Activated naive CD4-positive, alpha-beta T cell treated with anti-CD3 and anti-CD28 coated beads for 36 hours (primary cell): Measurements from ENCODE around the gene ITIH4. TPM values are rescaled to one million over a fixed set of nuclear protein-coding genes. Genes with fewer than 3 reads are reported as not detected.
A peak's percentile ranks its signal among the peaks of the same experiment; 100 is the strongest.
"Not testable (repeated sequence)": the region's sequence is repeated elsewhere in the genome, so short reads cannot be mapped to it uniquely, and the experiment has no call there.

Experiments
- CTCF ChIA-PET: fragments of 350-600 bp; sonication (Branson Sonifier 250); formaldehyde crosslinking; loops from one replicate; lab custom pipeline; 2021; ENCODE audit warnings: antibody characterized with exemption; lab: Charles Lee
- DNase-seq: peaks from one replicate; pipeline ENCODE4 v3.0.0-alpha.2; 2020
- H3K27ac Mint-ChIP-seq: one replicate; pipeline ENCODE4 v1.8.0; 2021; ENCODE audit warnings: mild to moderate bottlenecking, mixed read lengths
- H3K27me3 Mint-ChIP-seq: one replicate; pipeline ENCODE4 v1.8.0; 2021; ENCODE audit warnings: low read depth, mixed read lengths
- H3K36me3 Mint-ChIP-seq: one replicate; pipeline ENCODE4 v1.8.0; 2021; ENCODE audit warnings: low read depth, mixed read lengths
- H3K4me1 Mint-ChIP-seq: one replicate; pipeline ENCODE4 v1.8.0; 2021; ENCODE audit warnings: low read depth, mixed read lengths
- H3K4me3 Mint-ChIP-seq: one replicate; pipeline ENCODE4 v1.8.0; 2021; ENCODE audit warnings: mild to moderate bottlenecking, moderate library complexity, mixed read lengths
- H3K9me3 Mint-ChIP-seq: one replicate; pipeline ENCODE4 v1.8.0; 2021; ENCODE audit warnings: mixed read lengths
- intact Hi-C: fragments of 100-400 bp; cut with micrococcal nuclease; formaldehyde crosslinking; loops from one replicate; pipeline ENCODE4 v1.15.1; 2023
- total RNA-seq, 2 experiments: library from RNA; stranded (reverse); gene quantifications; one replicate each; pipeline ENCODE4 v1.2.3, GENCODE V29; 2021

Gene ITIH4
- total RNA-seq, 2 experiments from 2014 or later, result 1.6 to 2.2 TPM

DNA sequence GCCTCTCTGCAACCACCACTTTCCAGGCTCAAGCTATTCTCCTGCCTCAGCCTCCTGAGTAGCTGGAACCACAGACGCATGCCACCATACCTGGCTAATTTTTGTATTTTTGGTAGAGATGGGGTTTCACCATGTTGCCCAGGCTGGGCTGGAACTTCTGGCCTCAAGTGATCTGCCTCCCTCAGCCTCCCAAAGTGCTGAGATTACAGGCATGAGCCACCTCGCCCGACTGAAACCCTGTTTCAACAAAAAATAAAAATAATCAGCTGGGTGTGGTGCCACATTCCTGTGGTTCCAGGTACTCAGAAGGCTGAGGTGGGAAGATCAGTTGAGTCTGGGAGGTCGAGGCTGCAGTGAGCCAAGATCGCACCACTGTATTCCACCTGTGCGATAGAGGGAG is 54.0 kb downstream of the ITIH4 start:
- DNase-seq, H3K4me1 Mint-ChIP-seq, H3K36me3 Mint-ChIP-seq, H3K27me3 Mint-ChIP-seq, H3K4me3 Mint-ChIP-seq, intact Hi-C loops, H3K9me3 Mint-ChIP-seq, H3K27ac Mint-ChIP-seq: not testable (repeated sequence)
- CTCF ChIA-PET, result interaction anchor here (0.6 kb wide), 1 partner anchor 802 kb away, joined by 3 read pairs; no protein-coding TSS in a partner anchor

GRCh38 chr3:52775877-52776276 is 54.6 kb downstream of the ITIH4 start:
- DNase-seq, result no peak

DNA sequence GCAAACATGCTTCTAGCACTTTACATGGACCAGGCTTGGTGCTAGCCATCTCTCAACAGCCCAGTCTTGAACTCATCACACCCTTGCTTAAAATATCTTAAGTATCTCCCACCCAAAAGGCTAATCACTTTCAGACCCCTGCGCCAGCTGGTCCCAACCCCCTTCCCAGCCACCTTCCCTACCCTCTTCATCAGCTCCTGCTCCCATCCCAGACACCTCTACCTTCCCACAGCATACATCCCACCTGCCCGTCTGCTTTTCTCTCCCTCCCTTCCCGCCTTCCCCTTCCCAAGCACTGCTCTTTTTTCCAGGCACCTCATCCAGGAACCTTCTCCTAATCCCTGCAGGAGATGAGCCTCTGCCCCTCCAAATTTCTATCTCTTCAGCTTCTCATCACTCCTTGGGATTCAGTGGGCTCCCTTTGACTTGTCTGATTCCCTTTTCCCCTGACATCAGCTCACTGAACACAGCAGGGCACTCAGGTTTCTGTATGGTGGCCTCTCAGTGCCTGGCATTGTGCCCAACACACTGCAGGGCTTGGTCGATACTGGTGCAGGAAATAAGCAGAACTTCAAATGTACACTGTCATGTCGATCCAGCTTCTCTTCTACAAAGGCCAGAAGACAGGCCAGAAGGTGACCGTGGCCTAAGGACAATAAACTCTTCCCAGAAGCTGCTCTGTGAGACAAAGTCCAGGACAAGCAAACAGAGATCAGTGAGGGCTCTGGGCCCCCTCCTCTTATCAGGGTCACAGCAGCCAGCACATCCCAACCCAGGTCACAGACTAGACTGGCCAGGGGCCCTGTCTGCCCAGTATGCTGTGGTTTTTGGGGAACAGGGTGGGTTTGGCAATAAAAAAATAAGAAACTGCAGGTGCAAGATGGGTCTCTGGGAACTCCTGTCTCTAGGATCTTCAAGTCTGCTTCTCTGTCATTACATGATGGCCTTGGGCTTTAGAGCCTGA is 55.3 kb downstream of the ITIH4 start:
- intact Hi-C loops, result loop anchor here (5.0 kb wide), 2 partner anchors 318 to 482 kb away; partner anchors contain the start of genes NISCH and TKT

More at GRCh38 chr3:52775877-52776276, 54.6 kb downstream of the ITIH4 start:
- CTCF ChIA-PET, result no interaction called here
- Mint-ChIP-seq H3K9me3 (no peaks in the 10 kb centered on the region), H3K36me3 (no peaks in the 10 kb centered on the region), H3K27ac (no peak overlapping the region), H3K27me3 (no peaks in the 10 kb centered on the region), H3K4me3 (no peak overlapping the region), H3K4me1 (peaks cover 10% of the 10 kb centered on the region)
- intact Hi-C loops, result no loop called here

DNA sequence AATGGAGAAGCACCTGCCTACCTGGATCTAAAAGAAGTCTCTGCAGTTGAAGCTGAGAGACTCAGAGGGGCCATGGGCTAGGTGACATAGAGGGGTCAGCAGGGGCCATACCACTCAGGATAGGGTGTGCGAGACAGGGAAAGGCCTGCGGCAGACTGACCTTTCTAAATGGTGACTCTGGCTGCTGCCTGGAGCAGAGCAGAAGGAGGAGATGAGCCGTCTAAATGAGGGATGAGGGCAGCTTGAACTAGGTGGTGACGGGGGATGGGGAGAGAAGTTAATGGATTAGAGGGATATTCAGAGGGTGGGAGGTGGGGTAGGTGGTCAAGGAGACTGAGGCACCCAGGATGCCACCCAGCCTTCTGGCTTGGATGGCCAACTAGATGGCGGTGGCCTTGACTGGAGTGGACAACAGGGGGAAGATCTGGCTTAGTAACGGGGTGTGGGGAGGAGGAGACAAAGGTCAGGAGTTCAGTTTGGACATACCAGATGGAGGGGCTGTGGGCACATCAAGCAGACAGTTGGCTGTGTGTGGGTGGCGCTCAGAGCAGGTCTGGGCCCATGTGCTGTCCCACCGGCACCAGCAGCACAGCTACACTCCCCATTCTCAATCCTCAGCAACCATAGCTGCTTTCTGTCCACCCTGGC is 56.3 kb downstream of the ITIH4 start:
- no peaks in the 10 kb centered on the region for H3K36me3 Mint-ChIP-seq
- H3K27ac Mint-ChIP-seq, result no peak overlapping the region
- CTCF ChIA-PET, result no interaction called here
- no peaks in the 10 kb centered on the region for H3K27me3 Mint-ChIP-seq
- intact Hi-C loops, result loop anchor here (5.0 kb wide), 2 partner anchors 317 to 483 kb away; partner anchors contain the start of genes NISCH and TKT
- H3K4me3 Mint-ChIP-seq, result no peak overlapping the region
- H3K9me3 Mint-ChIP-seq, result no peaks in the 10 kb centered on the region
- H3K4me1 Mint-ChIP-seq, result peaks cover 19% of the 10 kb centered on the region
- no peak for DNase-seq

More for the DNA sequence above, 55.3 kb downstream of the ITIH4 start:
- Mint-ChIP-seq H3K27me3 (no peaks in the 10 kb centered on the region), H3K36me3 (no peaks in the 10 kb centered on the region), H3K9me3 (no peaks in the 10 kb centered on the region), H3K27ac (no peak overlapping the region), H3K4me3 (no peak overlapping the region), H3K4me1 (peaks cover 10% of the 10 kb centered on the region)
- DNase-seq, result no peak
- CTCF ChIA-PET, result no interaction called here

DNA sequence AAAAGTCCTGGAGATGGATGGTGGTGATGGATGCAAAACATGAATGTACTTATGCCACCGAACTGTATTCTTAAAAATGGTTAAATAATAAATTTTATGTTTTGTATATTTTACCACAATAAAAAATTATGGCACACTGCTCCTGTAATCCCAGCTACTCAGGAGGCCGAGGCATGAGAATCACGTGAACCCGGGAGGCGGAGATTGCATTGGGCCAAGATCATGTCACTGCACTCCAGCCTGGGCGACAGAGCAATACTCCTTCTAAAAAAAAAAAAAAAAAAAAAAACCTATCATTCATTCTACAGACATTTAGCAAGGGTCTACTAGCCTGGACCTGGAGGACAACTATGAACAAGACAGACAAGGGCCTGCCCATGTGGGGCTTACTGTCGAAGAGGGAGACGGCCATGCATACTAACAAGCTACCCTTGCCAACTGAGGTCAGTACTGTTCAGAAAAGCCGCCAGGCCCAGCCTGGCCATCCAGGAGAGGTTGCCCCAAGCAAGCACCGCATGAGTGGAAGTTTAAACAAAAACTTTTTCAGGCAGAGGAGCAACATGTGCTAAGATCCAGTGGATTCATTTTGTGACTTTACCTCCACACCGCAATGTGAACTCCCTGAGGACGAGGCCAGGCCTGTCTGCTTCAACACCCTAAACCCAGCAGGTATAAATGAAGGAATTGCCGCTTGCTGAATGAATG is 57.0 kb downstream of the ITIH4 start:
- H3K27ac Mint-ChIP-seq, result no peak overlapping the region
- CTCF ChIA-PET, result interaction anchor here (0.7 kb wide), 1 partner anchor 158 kb away, joined by 4 read pairs; no protein-coding TSS in a partner anchor
- intact Hi-C loops, result loop anchor here (5.0 kb wide), 2 partner anchors 316 to 484 kb away; partner anchors contain the start of genes NISCH and TKT
- H3K36me3 Mint-ChIP-seq, result no peaks in the 10 kb centered on the region
- H3K9me3 Mint-ChIP-seq, result no peaks in the 10 kb centered on the region
- no peak overlapping the region for H3K4me3 Mint-ChIP-seq
- peaks cover 20% of the 10 kb centered on the region for H3K4me1 Mint-ChIP-seq
- DNase-seq, result no peak
- H3K27me3 Mint-ChIP-seq, result no peaks in the 10 kb centered on the region

DNA sequence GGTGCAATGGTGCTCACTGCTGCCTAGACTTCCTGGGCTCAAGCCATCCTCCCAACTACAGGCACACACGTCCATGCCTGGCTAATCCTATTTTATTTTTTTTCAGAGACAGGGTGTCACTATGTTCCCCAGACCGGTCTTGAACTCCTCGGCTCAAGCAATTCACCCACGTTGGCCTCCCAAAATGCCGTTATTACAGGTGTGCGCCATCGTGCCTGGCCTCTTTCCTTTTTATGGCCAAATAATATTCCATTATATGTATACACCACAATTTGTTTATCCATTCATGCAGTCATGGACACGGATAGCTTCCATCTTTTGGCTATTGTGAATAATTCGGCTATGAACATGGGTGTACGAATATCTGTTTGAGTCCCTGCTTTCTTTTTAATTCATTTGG is 58.8 kb downstream of the ITIH4 start:
- H3K36me3 Mint-ChIP-seq, result peaks cover 2% of the 10 kb centered on the region
- DNase-seq, result no peak
- peaks cover 20% of the 10 kb centered on the region for H3K4me1 Mint-ChIP-seq
- intact Hi-C loops, result loop anchor here (1.0 to 5.0 kb wide), 6 partner anchors 65 to 486 kb away; partner anchors contain the start of genes NISCH, PBRM1, SFMBT1 and SPCS1
- H3K27ac Mint-ChIP-seq, result no peak overlapping the region
- H3K9me3 Mint-ChIP-seq, result no peaks in the 10 kb centered on the region
- CTCF ChIA-PET, result interaction anchor here (1.2 kb wide), 1 partner anchor 49 kb away, joined by 3 read pairs; no protein-coding TSS in a partner anchor
- peak overlapping the region; percentile 96 for H3K4me3 Mint-ChIP-seq
- H3K27me3 Mint-ChIP-seq, result no peaks in the 10 kb centered on the region

GRCh38 chr3:52771334-52771681 is 59.2 kb downstream of the ITIH4 start:
- CTCF ChIA-PET, result interaction anchor here (0.7 to 1.2 kb wide), 2 partner anchors 50 to 352 kb away, joined by 3 read pairs; no protein-coding TSS in a partner anchor
- H3K36me3 Mint-ChIP-seq, result peaks cover 2% of the 10 kb centered on the region
- peak overlapping the region; percentile 96 for H3K4me3 Mint-ChIP-seq
- H3K4me1 Mint-ChIP-seq, result peaks cover 20% of the 10 kb centered on the region
- intact Hi-C loops, result loop anchor here (1.0 to 5.0 kb wide), 6 partner anchors 65 to 486 kb away; partner anchors contain the start of genes NISCH, PBRM1, SFMBT1 and SPCS1
- DNase-seq, result no peak
- H3K27ac Mint-ChIP-seq, result peak overlapping the region; percentile 93
- H3K9me3 Mint-ChIP-seq, result no peaks in the 10 kb centered on the region
- H3K27me3 Mint-ChIP-seq, result no peaks in the 10 kb centered on the region

DNA sequence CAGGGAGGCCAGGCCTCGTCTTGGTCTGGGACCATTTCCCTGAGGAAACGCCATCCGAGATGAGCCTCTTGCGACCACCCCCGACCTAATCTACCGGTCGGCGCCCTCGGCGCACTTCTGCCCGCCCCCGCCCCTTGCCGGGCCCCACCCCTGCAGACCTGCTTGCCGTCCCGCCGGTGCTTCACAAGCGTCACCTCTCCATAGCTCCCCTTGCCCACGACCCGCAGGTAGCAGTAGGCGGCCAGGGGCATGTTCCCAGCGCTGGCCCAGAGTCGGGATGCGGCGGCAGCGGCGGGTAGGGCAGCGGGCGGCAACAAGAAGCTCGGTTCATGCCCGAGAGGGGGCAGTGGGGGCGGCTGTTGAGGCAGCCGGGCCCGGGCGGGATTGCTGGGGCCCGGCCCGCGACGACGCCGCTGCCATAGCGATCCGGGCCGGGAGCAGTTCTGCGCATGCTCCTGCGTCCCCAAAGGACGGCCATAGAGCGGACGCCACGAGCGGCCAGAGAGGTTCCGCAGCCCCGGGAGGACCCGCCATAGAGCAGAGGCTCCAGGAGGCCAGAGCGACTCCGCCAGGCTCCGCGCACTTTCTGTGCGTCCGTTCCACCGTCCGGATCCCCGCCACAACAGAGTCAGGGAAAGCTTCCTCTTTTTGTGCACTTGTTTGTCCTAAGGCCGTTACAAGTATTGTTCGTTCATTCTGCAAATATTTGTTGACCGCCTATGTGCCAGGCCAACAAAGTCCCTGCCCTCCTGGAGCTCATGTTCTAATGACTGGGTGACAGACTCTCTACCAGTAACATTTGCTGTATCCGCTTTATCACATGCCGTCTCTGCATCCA is 59.8 kb downstream of the ITIH4 start, which contains the start of gene NEK4:
TSS of gene NEK4 (minus strand) at position 445 of the 838 bp plus-strand sequence. CDS start at position 251, 194 bp downstream.
- Mint-ChIP-seq H3K27ac (peak within 1 kb of the TSS; percentile 93), H3K36me3 (peaks cover 4% of the 10 kb centered on the region), H3K4me1 (peaks cover 20% of the 10 kb centered on the region), H3K9me3 (no peaks in the 10 kb centered on the region), H3K4me3 (peak within 1 kb of the TSS; percentile 96), H3K27me3 (no peaks in the 10 kb centered on the region)
- CTCF ChIA-PET, result interaction anchor here (0.7 kb wide), 1 partner anchor 352 kb away, joined by 3 read pairs; no protein-coding TSS in a partner anchor
- DNase-seq, result peak; percentile 91
- intact Hi-C loops, result loop anchor here (1.0 to 5.0 kb wide), 7 partner anchors 64 to 487 kb away; partner anchors contain the start of genes NISCH, PBRM1, SFMBT1 and SPCS1

DNA sequence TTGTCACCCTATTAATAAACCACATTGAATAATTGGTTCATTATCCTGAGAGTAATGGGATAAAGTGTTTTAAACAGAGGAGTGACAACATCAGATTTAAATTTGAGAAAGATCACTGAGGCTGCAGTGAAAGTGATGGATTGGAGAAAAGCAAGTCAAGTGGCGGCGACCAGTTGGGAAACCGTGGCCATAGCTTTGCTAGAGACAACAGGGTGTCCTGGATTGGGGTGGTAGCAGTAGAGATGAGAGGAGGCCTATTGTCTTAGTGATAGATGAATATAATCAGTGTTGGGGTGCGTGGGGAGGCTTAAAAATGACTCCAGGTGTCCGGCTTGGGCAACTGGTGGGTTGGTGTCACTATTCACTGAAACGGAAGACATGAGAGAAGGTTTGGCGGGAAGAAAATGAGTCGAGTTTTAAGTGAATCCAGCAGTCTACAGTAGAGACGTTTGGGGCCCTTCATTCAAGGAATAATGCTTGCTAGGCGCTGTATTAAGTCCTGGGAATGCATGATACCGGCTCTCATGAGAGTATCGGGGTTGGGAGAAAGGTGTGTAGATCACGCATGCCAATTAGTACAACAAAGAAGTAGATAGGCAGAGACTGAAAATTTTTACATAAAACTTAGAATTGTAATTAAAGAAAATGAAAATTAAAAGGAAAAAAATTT is 60.6 kb downstream of the ITIH4 start:
- no peak for DNase-seq
- peak overlapping the region; percentile 96 for H3K4me3 Mint-ChIP-seq
- intact Hi-C loops, result loop anchor here (1.0 to 5.0 kb wide), 5 partner anchors 233 to 487 kb away; partner anchors contain the start of genes NISCH, SFMBT1, TKT and UQCC5

GRCh38 chr3:52763466-52763865 is 67.0 kb downstream of the ITIH4 start:
- H3K4me3 Mint-ChIP-seq, result no peak overlapping the region

More for the DNA sequence above, 60.6 kb downstream of the ITIH4 start:
- H3K27me3 Mint-ChIP-seq, result no peaks in the 10 kb centered on the region
- H3K4me1 Mint-ChIP-seq, result peaks cover 20% of the 10 kb centered on the region
- CTCF ChIA-PET, result interaction anchor here (0.6 to 1.0 kb wide), 2 partner anchors 283 to 342 kb away, joined by 3 to 4 read pairs; no protein-coding TSS in a partner anchor
- H3K9me3 Mint-ChIP-seq, result no peaks in the 10 kb centered on the region
- peaks cover 4% of the 10 kb centered on the region for H3K36me3 Mint-ChIP-seq
- peak overlapping the region; percentile 32 for H3K27ac Mint-ChIP-seq

More at GRCh38 chr3:52763466-52763865, 67.0 kb downstream of the ITIH4 start:
- CTCF ChIA-PET, result interaction anchor here (0.5 to 1.0 kb wide), 3 partner anchors 12 to 56 kb away, joined by 3 to 5 read pairs (median 3); no protein-coding TSS in a partner anchor
- peaks cover 19% of the 10 kb centered on the region for H3K36me3 Mint-ChIP-seq
- DNase-seq, result no peak
- intact Hi-C loops, result no loop called here
- no peaks in the 10 kb centered on the region for H3K27me3 Mint-ChIP-seq
- H3K4me1 Mint-ChIP-seq, result no peaks in the 10 kb centered on the region
- no peaks in the 10 kb centered on the region for H3K9me3 Mint-ChIP-seq
- no peak overlapping the region for H3K27ac Mint-ChIP-seq
